Choroid plexus epithelial cell (primary cell): ENCODE measurements around the gene LAMA3.

Source experiments
- DNase-seq: peaks from one replicate; pipeline ENCODE4 v3.0.0-alpha.2; 2010; ENCODE audit warnings: low read depth
- H3K4me3 ChIP-seq: 2 replicates; pipeline ENCODE4 v1.5.1; 2011; ENCODE audit warnings: low read depth, mild to moderate bottlenecking, control low read depth, low read length, moderate library complexity
- CTCF ChIP-seq: conservative IDR thresholded peaks from 2 replicates; pipeline ENCODE4 v1.5.1; 2011; ENCODE audit warnings: low read depth, mild to moderate bottlenecking, control low read depth, inconsistent platforms, low read length, moderate library complexity

LAMA3 gene

GRCh38 chr18:23871410-23871809 is 182.2 kb downstream of the LAMA3 start:
- H3K4me3 ChIP-seq, result no peak overlapping the region
- TF ChIP-seq CTCF, result no peak
- peak; percentile 10 for DNase-seq

GRCh38 chr18:23872701-23873550 is 183.7 kb downstream of the LAMA3 start:
- TF ChIP-seq CTCF, result no peak
- DNase-seq, result no peak
- no peak overlapping the region for H3K4me3 ChIP-seq

- DNase-seq, result no peak
- TF ChIP-seq CTCF, result no peak
- H3K4me3 ChIP-seq, result no peak overlapping the region
Measured at GRCh38 chr18:23875966-23876895, 187.0 kb downstream of the LAMA3 start.

- DNase-seq, result no peak
- no peak overlapping the region for H3K4me3 ChIP-seq
- no peak for TF ChIP-seq CTCF
Measured at GRCh38 chr18:23876921-23877320, 187.7 kb downstream of the LAMA3 start.

- no peak overlapping the region for H3K4me3 ChIP-seq
- no peak for TF ChIP-seq CTCF
- DNase-seq, result no peak
Measured at GRCh38 chr18:23877371-23877770, 188.1 kb downstream of the LAMA3 start.

- H3K4me3 ChIP-seq, result no peak overlapping the region
- no peak for DNase-seq
- TF ChIP-seq CTCF, result no peak
Measured at GRCh38 chr18:23878336-23878900, 189.2 kb downstream of the LAMA3 start.
